GOT3 (cell line): ENCODE data around the gene LILRB4.
"Not testable (repeated sequence)": the region's sequence is repeated elsewhere in the genome, so short reads cannot be mapped to it uniquely, and the experiment has no call there.

Source experiments
- DNase-seq: peaks from one replicate; lab custom pipeline; 2025; ENCODE audit warnings: mixed read lengths; lab: John Stamatoyannopoulos, UW

The LILRB4 gene

GRCh38 chr19:54650108-54650655 is 12.6 kb upstream of the LILRB4 start:
- DNase-seq = no peak

- DNase-seq = no peak
These were observed 9.5 kb upstream of the LILRB4 start for GRCh38 chr19:54653181-54653809.

- DNase-seq = no peak
These were observed 8.1 kb upstream of the LILRB4 start for GRCh38 chr19:54654447-54655321.

GRCh38 chr19:54659300-54659699 is 3.5 kb upstream of the LILRB4 start:
- no peak for DNase-seq

GRCh38 chr19:54660306-54660705 is 2.5 kb upstream of the LILRB4 start:
- DNase-seq = no peak

GRCh38 chr19:54660964-54661363 is 1.8 kb upstream of the LILRB4 start:
- no peak for DNase-seq

GRCh38 chr19:54661846-54662481 is 821 bp upstream of the LILRB4 start:
- no peak for DNase-seq

- DNase-seq = no peak
These were observed 2.7 kb downstream of the LILRB4 start for GRCh38 chr19:54665530-54665929.

- no peak for DNase-seq
These were observed 4.4 kb downstream of the LILRB4 start for GRCh38 chr19:54667217-54667616.

GRCh38 chr19:54668353-54668752 is 5.6 kb downstream of the LILRB4 start:
- no peak for DNase-seq

- no peak for DNase-seq
These were observed 8.0 kb downstream of the LILRB4 start for GRCh38 chr19:54670576-54671357.

- DNase-seq = no peak
These were observed 10.4 kb downstream of the LILRB4 start for GRCh38 chr19:54673222-54673621.

GRCh38 chr19:54674021-54674617 is 11.3 kb downstream of the LILRB4 start:
- DNase-seq = no peak

GRCh38 chr19:54676210-54676834 is 13.5 kb downstream of the LILRB4 start:
- not testable (repeated sequence) for DNase-seq

- no peak for DNase-seq
These were observed 14.4 kb downstream of the LILRB4 start for GRCh38 chr19:54677217-54677616.

GRCh38 chr19:54681596-54681995 is 18.8 kb downstream of the LILRB4 start:
- not testable (repeated sequence) for DNase-seq

GRCh38 chr19:54682306-54682856 is 19.6 kb downstream of the LILRB4 start:
- no peak for DNase-seq

GRCh38 chr19:54684527-54684926 is 21.7 kb downstream of the LILRB4 start:
- DNase-seq = no peak

GRCh38 chr19:54691582-54692297 is 29.0 kb downstream of the LILRB4 start:
- no peak for DNase-seq

- DNase-seq = no peak
These were observed 29.5 kb downstream of the LILRB4 start for GRCh38 chr19:54692298-54692615.
